CD4-positive, alpha-beta T cell treated with Interleukin-4 for 4 hours (primary cell): ENCODE data around the gene THOP1.
"Not testable (repeated sequence)": the region's sequence is repeated elsewhere in the genome, so short reads cannot be mapped to it uniquely, and the experiment has no call there.

Experiments
- DNase-seq: peaks from one replicate; pipeline ENCODE4 v3.0.0-alpha.2; 2020

THOP1 gene

DNA sequence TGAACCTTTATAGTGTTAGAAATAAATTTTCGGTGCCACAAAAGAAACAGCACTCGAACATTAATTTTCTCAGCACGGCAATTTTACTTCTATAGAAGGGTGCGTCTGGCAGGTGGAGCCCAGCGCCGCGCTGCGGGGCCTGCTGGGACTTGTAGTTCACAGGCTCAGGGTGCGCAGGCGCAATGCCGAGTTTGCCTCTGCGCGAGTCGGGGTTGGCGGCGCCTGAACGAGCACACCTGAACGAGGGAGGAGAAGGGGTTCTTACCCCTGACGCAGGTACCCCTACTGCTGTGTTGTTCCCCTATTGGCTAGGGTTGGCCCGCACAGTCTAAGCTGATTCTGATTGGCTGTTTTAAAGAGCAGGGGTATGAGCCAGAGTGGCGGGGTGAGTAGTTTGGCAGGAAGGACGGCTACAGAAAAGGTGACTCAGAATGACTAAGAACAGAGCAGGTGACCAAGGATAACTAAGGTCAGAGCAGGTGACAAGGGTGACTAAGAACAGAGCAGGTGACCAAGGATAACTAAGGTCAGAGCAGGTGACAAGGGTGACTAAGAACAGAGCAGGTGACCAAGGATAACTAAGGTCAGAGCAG, 32.0 kb downstream of the THOP1 start:
- DNase-seq, result not testable (repeated sequence)

DNA sequence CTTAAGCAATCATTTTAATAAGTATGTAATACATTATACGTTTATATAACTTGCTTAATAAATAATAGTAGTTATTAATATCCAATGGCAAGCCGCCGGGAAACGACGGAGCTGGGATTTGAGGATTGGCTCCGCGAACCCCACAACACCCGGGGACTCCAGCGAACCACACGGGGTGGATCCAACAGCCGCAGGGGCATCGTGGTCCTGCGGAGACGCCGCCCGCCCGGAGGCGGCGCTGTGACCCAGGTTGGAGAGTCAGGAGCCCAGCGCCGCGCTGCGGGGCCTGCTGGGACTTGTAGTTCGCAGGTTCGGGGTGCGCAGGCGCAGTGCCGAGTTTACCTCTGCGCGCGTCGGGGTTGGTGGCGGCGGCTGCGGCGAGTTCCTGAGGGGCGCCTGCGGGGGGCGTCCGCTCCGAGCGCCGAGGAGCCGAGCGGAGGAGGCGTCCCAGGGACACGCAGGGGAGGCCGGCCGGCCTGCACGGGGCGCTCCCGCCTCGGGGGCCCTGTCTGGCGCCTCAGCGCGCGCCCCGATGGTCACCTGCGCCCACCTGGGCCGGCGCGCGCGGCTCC, 34.3 kb downstream of the THOP1 start, which contains the start of gene ZNF554:
ZNF554 (plus strand) TSS at position 329 of the 572 bp plus-strand sequence; CDS start at position 533, 204 bp downstream.
- DNase-seq, result peak; percentile 94

DNA sequence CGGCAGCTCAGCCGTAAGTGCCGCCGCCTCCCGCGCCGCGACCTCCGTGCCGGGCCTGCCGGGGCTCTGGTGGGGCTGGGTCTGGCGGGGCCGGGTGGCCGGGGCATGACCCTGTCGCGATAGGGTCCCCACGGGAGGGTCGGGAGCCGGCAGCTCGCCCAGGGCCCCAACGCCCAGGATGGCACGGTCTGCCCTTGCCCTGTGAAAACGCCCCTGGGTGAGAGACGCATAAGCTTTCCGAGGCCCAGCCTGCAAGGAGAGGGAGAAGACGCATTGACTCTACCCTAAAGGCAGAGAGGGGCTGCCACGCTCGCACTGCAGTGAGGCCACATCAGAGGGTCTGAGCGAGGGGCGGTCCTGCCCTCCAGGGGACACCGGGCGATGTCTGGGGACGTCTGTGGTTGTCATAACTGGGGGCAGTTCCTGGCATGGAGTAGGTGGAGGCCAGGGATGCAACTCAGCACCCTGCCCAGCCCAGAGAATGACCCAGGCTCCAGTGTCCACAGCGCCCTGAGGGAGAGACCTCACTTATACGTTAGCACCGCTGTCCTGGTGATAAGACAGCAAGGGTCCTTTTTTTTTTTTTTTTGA, 34.9 kb downstream of the THOP1 start:
- DNase-seq, result no peak

DNA sequence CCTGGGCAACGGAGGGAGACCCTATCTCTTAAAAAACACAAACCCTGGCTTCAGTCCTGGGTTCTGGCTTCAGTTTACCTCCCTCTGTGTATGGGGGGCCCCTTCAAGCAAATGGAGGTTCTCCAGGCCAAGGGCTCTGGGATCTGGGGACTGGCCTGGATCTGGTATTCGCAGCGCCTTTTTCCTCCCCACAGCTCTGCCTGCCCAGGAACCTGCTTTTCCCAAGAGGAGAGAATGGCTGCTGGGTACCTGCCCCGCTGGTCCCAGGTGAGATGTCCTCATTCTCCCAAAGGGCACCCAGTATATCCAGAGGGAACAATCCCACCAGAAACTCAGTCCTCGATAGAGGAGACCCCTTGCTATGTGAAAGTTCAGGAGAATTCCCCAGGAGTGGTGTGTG, 37.5 kb downstream of the THOP1 start:
- DNase-seq, result no peak

DNA sequence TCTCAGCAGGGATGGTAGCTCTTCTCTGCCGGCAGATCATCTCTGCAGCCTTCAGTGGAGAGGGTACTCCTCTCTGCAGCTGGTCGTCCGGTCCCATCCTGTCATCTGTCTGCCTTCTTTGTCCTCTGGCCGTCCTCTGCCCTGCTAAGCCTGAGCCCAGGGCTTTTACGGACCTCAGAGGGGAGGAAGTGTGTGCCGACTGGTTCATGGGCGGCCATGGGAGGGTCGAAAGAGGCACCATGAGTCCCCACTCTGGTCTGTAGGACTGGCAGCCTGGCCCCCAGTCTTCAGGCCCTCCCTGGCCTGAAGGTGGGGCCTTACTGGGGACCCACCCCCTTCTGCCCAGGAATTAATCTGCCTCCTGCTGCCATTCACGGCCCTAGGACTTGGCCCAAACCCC, 38.3 kb downstream of the THOP1 start:
- DNase-seq, result no peak

DNA sequence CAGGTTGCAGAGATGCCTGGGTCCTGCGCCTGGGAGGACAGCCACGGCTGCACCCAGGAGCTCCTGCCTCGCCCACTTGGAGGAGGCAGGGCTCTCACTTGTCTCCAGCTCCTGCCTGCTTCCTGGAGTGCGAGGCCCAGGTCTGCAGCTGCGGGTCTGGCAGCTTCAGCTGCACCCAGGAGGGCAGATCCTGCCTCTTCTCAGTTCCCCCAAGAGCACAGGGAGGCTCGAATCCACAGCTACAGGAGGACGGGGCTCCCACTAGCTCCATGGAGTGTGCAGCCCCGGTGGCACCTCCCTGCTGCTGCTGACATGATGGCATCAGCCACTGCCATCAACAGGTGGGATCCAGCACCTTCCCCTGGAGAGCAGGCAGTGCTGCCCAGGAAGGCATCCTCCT, 38.8 kb downstream of the THOP1 start:
- no peak for DNase-seq

DNA sequence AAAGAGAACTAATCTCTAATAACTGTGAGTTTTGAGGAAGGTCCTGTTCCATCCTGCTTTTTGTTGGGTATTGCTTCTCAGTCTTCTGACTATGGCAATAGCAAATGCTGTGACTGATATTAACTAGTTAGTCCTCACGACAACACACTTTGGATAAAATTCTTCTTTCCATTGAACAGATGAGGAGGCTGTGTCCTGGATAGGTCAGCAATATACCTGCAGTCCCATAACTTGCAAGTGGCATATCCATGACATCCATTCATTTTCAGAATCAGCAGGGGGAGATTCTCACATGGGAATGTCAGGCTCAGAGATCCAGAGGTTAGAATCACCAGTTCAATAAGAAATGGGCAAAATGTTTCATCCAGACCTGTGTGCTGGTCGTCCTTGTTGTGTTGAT, 41.7 kb downstream of the THOP1 start:
- no peak for DNase-seq

DNA sequence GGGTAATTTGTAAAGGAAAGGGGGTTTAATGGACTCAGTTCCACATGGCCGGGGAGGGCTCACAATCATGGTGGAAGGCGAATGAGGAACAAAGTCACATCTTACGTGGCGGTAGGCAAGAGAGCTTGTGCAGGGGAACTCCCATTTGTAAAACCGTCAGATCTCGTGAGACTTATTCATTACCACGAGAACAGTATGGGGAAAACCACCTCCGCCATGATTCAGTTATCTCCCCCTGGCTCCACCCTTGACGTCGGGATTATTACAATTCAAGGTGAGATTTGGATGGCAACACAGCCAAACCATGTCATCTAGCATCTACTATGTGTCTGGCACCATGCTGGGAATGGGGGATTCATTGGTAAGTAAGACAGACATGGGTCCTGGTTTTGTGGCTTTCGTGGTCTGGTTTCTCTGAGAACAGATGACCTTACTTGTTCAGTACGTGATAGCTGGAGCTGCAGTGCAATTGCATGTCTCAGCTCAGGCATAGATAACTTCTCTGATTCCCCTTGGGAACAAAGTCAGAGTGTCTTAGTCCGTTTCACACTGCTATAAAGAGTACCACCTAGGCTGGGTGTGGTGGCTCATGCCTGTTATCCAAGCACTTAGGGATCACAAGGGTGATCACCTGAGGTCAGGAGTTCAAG, 42.7 kb downstream of the THOP1 start:
- DNase-seq, result no peak

DNA sequence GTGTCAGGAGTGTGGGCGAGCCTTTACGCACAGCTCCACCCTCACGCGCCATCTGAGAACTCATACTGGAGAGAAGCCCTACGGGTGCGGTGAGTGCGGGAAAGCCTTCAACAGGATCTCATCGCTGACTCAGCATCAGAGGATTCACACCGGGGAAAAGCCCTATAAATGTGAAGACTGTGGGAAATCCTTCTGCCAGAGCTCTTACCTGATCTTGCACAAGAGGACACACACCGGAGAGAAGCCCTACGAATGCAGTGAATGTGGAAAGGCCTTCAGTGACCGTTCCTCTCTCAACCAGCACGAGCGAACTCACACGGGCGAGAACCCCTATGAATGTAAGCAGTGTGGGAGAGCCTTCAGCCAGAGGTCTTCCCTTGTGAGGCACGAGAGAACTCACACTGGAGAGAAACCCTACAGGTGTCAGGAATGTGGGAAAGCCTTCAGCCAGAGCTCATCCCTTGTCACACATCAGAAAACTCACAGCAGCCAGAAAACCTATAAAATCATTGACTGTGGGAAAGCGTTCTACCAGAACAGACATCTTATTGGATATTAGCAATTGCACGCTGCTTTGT, 49.1 kb downstream of the THOP1 start:
- DNase-seq, result no peak

DNA sequence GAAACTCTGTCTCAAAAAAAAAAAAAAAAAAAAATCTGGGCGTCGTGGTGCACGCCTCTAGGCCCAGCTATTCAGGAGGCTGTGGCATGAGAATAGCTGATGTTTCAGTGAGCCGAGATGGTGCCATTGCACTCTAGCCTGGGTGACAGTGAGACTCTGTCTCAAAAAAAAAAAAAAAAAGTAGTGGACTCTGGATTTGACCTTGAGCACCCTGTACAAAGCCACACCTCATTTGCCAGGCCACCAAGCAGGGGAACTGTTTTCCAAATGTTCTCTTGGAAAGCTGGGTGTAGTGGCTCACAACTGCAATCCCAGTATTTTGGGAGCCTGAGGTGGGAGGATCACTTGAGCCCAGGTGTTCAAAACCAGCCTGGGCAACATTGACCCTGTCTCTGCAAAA, 52.1 kb downstream of the THOP1 start:
- no peak for DNase-seq

DNA sequence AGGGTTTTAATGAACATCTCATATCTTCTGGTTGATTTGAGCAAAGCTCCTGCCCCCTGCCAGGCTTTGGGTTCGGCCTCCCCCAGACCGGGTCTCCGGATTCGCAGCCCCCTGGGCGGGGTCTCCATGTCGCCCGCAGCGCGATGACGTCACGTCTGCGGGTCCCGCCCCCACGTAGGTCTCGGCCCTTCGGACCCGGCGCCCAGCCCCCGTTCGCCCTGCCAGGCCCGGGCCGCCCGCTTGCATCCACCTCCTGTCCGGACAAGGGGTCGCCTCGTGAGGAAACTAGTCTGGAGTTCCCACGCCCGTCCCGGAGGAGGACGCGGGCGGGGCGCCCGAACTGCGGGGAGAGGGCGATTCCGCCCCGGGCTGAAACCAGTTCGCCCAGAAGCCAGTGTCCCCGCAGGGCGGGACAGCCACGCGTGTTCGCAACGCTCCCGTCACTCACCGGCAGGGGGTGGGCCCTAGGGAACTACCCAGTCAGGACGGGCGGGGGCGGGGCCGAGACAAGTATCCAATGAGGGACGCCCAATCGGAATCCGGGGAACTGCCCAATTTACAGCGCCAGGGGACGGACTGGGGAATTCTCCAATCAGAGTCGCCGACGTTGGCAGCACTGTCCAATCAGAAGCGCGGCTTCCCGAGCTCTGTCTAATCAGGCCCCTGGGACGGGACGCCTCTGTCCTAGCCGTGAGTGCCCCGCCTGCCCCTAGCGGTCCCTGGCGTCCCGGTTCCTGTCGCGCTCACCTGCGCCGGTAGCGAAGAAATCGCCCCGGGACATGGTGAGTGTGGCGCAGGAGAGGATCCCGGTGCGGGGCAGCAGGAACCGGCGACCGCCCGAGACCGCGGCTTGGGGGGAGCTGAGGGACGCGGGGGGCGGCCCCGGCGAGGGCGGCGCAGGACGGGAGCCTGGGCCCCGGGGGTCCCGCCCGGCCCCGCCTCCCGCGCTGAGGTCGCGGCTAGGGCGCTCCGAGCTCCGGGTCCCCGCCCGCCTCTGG, 55.8 kb downstream of the THOP1 start, which contains the start of gene ZNF555:
ZNF555 (plus strand) TSS at position 682 of the 998 bp plus-strand sequence; CDS start at position 780, 98 bp downstream.
- peak; percentile 99 for DNase-seq

DNA sequence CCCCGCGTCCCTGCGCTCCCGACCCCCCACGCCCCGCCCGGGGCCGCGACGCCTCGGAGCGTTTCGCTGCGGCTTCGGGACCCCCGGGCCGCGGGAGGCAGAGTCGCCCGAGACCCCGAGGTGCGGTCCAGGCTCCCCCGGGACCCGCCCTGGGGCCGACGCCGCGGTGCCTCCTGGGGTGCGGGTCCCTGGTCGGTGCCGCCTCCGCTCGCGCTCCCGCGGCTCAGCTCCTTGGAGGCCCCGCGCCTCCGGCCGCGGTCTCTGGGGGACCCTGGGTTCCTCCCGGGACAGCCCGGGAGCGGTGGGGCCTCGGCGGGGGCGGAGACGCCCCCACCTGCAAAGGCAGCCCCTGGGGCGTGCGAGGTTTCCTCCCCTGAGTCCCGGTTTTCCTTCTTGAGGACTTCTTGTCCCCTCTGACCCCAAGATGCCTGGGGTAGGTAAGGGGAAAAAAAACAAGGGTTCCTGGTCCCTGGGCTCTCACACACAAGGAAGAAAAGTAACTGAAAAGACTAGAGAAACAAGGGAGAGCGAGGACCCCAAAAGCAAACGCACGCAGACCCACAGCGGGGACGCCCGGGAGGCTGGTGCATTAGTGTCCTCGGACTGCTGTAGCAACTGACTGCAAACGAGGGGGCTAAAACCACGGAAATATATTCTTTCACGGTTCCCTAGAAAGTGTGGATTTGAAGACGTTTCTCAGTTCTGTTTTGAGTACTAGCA, 56.7 kb downstream of the THOP1 start:
- no peak for DNase-seq

DNA sequence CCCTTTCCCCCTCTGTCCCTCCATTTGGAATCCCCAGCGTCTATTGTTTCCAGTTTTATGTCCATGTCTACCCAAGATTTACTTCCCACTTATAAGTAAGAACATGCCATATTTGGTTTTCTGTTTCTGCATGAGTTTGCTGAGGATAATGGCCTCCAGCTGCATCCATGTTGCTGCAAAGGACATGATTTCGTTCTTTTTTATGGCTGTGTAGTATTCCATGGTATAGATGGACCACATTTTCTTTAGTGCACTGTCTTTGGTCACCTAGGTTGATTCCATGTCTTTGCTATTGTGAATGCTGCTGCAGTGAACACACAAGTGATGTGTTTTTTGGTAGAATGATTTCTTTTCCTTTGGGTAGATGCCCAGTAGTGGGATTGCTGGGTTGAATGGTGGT, 59.8 kb downstream of the THOP1 start:
- no peak for DNase-seq

DNA sequence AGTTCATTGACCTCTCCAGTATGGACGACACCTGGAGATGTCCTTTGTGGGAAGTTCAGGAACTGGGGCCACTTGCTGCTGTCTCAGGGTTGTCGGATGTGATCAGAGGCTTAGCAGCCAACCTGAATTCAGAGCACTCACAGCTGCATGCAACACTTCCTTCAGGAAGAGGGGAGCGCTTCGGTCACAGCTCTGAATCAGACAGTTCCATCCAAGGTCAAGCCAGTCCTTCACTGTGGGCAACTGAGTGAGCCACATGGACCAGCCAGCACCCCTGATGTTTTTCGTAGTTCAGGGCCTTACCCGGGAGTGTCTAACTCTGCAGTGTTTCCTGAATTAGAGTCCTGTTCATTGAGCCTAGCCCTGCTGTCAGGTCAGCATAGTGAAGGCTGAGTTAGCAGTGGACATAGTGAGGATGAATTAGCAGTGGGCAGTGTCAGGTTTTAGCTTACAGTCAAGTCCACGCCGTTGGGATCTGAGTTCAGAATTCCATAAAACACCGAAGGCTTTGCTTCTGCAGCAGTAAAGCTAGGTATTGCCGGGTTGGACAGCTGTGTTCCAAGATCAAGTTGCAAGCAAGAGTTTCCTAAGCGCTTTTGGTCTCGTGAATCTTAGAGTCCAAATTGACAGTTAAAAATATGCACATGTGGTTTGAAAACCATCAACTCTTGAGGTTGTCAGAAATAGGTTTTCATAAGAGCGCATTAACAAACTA, 61.0 kb downstream of the THOP1 start:
- DNase-seq, result no peak

DNA sequence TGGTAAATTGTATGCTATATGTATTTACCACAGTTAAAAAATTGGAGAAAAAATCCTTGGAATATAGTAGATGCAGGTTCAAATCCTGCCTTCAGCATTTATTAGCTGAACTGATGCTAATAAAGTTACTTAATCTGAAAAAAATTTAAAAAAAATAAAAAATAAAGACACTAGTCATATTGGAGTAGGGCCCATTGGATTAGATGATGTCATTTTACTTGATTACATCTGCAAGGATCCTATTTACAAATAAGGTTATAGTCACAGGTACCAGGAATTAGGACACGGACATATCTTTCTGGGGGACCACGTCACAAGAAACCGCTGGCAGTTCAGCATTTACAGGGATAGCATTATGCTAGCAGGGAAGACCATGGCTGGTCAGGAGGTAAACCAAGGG, 62.2 kb downstream of the THOP1 start:
- DNase-seq, result no peak

DNA sequence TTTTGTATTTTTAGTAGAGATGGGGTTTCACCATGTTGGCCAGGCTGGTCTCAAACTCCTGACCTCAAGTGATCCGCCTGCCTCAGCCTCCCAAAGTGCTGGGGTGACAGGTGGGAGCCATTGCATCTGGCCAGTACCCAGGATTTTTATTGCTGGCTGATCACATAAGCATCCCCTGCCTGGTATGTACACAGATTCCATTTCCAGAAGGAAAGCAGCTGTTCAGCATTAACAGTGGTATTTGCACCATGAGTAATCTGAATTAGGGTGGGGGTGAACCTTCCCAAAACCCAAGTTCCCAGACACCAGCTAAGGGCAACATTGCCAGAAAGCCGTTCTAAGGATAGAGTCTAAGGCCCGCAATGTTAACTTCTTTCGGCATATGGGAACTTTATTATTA, 63.3 kb downstream of the THOP1 start:
- no peak for DNase-seq

DNA sequence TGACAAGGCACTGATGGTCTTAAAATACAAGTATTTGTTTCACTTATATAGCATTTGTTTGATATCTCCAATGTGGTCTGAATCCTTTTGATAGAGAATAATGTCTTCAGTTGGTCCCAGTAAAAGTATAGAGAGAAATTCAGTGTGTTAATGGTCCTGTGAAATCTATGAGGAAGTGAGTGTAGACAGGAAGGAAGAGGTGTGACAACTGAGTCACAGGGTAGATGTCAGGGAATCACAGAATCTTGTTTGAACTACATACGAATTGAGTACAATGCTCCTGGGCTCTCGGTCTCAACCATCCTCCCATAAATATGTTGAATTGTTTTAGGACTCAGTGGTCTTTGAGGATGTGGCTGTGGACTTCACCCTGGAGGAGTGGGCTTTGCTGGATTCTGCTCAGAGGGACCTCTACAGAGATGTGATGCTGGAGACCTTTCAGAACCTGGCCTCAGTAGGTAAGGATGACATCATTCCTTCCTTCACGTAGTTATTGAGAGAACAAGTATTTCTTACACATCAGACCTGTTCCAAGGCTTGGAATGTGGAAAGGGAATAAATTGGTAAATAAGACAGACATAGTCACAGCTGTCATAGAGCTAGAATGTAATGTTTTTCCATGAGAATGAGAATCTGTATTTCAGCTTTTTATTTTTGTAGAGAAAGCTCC, 65.1 kb downstream of the THOP1 start:
- DNase-seq, result no peak

DNA sequence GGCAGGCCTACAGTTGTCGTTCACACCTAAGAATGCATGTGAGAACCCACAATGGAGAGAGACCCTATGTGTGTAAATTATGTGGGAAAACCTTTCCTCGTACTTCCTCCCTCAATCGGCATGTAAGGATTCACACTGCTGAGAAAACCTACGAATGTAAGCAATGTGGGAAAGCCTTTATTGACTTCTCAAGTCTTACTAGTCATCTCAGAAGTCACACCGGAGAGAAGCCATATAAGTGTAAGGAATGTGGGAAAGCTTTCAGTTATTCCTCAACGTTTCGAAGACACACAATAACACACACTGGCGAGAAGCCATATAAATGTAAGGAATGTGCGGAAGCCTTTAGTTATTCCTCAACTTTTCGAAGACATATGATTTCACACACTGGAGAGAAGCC, 67.3 kb downstream of the THOP1 start:
- no peak for DNase-seq

DNA sequence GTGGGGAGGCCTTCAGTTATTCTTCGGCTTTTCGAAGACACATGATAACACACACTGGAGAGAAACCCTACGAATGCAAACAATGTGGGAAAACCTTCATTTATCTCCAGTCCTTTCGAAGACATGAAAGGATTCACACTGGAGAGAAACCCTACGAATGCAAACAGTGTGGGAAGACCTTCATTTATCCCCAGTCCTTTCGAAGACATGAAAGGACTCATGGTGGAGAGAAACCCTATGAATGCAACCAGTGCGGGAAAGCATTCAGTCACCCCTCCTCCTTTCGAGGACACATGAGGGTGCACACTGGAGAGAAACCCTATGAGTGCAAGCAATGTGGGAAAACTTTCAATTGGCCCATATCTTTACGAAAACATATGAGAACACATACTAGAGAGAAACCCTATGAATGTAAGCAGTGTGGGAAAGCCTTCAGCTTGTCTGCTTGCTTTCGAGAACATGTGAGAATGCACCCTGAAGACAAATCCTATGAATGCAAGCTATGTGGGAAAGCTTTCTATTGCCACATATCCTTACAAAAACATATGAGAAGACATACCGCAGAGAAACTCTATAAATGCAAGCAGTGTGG, 67.8 kb downstream of the THOP1 start:
- no peak for DNase-seq

DNA sequence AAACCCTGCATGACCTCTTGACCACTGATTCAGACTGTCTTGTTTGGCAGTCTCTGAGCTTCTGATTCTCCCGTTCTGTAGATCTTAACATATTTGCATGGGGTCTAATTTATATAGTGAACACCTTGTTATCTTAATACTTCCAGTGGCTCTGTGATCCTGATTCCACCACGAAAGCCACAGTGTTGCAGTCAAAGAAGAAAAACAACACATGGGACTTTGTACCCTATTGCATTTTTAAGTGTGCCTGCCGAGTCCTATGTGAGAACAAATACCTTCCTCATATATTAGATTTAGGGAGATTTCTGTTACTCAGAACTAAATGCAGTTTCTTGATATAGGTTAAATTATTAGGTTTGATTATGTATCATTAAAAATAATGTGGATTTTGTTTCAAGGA, 69.5 kb downstream of the THOP1 start:
- no peak for DNase-seq
